BJ (cell line): ENCODE measurements around the gene OPCML. TPM values are rescaled to one million over a fixed set of nuclear protein-coding genes. Genes with fewer than 3 reads are reported as not detected.

ENCODE experiments used
- CTCF ChIA-PET: fragments of 350-600 bp; formaldehyde crosslinking; extraction: SDS; loops from one replicate; lab custom pipeline; 2021; ENCODE audit warnings: antibody characterized with exemption, inconsistent platforms; lab: Yijun Ruan, JAX
- POLR2A ChIA-PET: fragments of 300-600 bp; sonication (Branson Sonifier 250); formaldehyde crosslinking; extraction: SDS; loops from one replicate; lab custom pipeline; 2021; ENCODE audit warnings: antibody characterized with exemption; lab: Charles Lee
- DNase-seq: peaks from one replicate; pipeline ENCODE4 v3.0.0-alpha.2; 2011; ENCODE audit warnings: low read depth
- H3K27me3 ChIP-seq: 2 replicates; pipeline ENCODE4 v1.6.0; 2011; ENCODE audit warnings: low read length; ENCODE audit not compliant: control insufficient read depth, insufficient read depth
- H3K36me3 ChIP-seq: 2 replicates; pipeline ENCODE4 v1.5.1; 2011; ENCODE audit warnings: low read length; ENCODE audit not compliant: control insufficient read depth, insufficient read depth
- H3K4me3 ChIP-seq: 2 replicates; pipeline ENCODE4 v1.5.1; 2011; ENCODE audit warnings: low read depth, mild to moderate bottlenecking, control low read depth, low read length
- polyA plus RNA-seq: library from polyadenylated mRNA; depleted of rRNA; stranded (reverse); fragments of >200 nt; gene quantifications from 2 replicates; pipeline ENCODE4 v1.2.3, GENCODE V29; 2011
- TF ChIP-seq, protein P1 (sequence below): IDR thresholded peaks from 2 replicates; pipeline ENCODE4 v1.5.1; 2011; ENCODE audit warnings: low read depth, mild to moderate bottlenecking, control low read depth, inconsistent platforms, low read length, moderate library complexity; ENCODE audit not compliant: insufficient read depth

OPCML gene
- polyA plus RNA-seq, 1 experiment = 2.0 TPM

DNA sequence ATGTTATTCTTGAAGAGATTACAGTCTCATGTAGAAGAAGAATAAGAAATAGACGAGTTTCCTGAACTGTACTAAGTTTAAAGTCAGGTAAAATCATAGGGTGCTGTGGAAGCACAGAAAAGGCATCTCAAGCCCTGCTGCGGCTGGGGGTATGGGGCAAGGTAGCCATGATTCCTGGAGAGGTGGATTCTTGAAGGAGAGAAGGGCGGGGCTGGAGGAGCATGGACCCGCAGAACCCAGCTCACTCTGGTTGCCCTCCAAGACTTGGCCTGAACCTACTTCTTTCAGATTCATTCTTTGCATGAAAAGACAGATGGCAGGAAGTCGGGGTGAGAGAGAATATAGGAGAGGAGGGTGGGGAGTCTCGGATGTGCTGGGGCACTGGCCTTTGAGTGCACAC, 57.8 kb downstream of the OPCML start:
- ChIA-PET POLR2A (no interaction called here), CTCF (no interaction called here)
- no peak for DNase-seq
- TF ChIP-seq, protein P1, sequence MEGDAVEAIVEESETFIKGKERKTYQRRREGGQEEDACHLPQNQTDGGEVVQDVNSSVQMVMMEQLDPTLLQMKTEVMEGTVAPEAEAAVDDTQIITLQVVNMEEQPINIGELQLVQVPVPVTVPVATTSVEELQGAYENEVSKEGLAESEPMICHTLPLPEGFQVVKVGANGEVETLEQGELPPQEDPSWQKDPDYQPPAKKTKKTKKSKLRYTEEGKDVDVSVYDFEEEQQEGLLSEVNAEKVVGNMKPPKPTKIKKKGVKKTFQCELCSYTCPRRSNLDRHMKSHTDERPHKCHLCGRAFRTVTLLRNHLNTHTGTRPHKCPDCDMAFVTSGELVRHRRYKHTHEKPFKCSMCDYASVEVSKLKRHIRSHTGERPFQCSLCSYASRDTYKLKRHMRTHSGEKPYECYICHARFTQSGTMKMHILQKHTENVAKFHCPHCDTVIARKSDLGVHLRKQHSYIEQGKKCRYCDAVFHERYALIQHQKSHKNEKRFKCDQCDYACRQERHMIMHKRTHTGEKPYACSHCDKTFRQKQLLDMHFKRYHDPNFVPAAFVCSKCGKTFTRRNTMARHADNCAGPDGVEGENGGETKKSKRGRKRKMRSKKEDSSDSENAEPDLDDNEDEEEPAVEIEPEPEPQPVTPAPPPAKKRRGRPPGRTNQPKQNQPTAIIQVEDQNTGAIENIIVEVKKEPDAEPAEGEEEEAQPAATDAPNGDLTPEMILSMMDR = no peak
- Histone ChIP-seq H3K36me3 (no peaks in the 10 kb centered on the region), H3K4me3 (no peak overlapping the region), H3K27me3 (no peaks in the 10 kb centered on the region)

DNA sequence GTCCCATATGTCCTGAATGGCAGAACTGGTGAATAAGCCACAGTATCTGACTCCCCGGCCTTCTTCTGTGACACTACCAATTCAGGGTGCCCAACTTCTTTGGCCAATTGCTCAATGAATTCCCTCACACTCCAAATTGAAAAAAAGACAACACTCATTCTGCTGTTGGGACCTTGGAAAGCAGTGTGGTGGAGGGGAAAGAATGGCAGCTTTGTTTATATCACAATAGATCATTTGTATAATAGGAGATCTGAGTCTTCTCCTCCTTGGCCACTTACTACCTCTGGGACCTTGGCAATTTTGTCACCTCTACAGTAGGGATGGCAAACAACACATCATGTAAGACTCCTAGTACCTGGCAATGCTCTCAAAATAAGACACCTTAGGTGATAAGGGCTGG, 64.6 kb downstream of the OPCML start:
- Histone ChIP-seq H3K27me3 (no peaks in the 10 kb centered on the region), H3K36me3 (no peaks in the 10 kb centered on the region; the same call in 1 of the 2 replicates), H3K4me3 (no peak overlapping the region)
- ChIA-PET CTCF (no interaction called here), POLR2A (no interaction called here)
- no peak for DNase-seq
- TF ChIP-seq, protein P1 = no peak

DNA sequence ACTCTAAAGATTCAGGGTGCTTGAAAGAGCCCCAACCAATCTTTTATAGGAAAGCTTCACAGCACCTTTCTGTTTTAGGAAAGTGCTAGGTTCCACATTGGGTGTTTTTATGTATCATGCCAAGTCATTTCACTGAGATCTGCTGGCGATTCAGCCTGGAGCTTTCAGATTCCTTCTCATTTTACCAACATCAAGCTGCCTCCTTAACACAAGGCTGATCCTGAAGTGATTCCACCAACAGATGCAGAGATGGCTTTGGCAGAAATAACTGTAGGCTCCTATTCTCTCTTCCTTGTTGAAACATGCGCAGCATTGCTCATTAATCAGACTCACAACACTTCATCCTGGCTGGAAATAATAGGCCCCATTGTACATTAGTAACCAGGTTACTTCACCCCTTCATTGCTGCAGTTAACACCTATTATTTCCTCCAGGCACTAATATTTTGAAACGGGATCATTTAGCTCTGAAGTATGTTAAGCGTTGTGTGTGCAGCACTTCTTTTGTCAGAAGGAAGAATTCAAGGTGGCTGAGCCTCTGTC, 89.0 kb downstream of the OPCML start:
- ChIA-PET CTCF (interaction anchor here (0.6 kb wide), 1 partner anchor 267 kb away, joined by 5 read pairs; no protein-coding TSS in a partner anchor), POLR2A (no interaction called here)
- Histone ChIP-seq H3K4me3 (no peak overlapping the region), H3K27me3 (no peaks in the 10 kb centered on the region), H3K36me3 (no peaks in the 10 kb centered on the region)
- TF ChIP-seq, protein P1 = no peak
- DNase-seq = no peak

DNA sequence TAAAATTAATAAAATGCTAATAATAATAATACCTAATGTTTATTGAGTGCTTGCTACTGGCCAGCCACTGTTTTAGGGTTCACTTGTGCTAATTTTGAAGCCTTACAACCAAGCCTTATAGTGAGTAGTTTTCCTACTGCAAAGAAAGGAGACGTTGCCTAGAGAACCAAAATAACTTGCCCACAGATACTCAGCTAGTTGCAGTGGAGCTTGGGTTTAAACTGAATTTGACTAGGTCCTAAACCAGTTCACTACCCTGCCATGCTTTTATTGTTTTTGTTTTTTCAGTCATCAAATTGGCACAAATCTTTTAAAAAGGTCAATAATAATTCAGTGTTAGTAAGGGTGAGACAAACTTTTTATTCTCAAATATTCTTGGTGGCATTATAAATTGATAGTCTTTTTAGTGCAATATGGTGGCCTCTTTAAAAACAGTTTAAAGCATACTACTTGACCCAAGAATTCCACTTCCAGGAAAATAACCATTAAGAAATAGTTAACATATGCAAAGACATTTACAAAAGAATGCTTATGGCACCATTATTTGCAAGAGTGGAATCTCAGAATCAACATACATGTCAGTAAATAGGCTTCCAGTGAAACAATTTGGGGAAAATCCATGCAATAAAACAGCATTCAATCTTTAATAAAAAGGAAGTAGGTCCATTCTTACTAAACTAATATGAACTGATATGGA, 90.2 kb downstream of the OPCML start:
- ChIA-PET POLR2A (no interaction called here), CTCF (interaction anchor here (0.6 kb wide), 1 partner anchor 266 kb away, joined by 5 read pairs; no protein-coding TSS in a partner anchor)
- no peak for DNase-seq
- TF ChIP-seq, protein P1 = no peak
- no peaks in the 10 kb centered on the region for H3K36me3 ChIP-seq
- H3K4me3 ChIP-seq = no peak overlapping the region
- no peaks in the 10 kb centered on the region for H3K27me3 ChIP-seq

DNA sequence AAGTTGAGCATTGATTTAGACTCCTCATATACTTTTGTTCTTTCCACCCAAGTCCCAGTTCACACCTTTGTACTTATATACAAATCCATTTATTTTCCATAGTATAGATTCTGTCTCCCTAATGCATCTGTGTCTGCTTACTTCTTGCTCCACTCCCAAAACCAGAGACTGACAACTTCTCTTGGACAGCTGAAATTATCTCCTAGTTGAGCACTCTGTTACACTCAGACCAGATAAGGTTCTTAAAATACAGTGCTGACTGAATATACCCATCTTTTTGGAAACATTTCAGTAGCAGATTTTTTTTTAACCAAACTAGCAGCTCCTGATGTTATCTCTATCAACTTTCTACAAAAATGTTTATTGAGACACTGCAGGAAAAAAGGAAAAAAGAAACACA, 106.3 kb downstream of the OPCML start:
- DNase-seq = no peak
- TF ChIP-seq, protein P1 = no peak
- Histone ChIP-seq H3K4me3 (no peak overlapping the region), H3K27me3 (no peaks in the 10 kb centered on the region), H3K36me3 (no peaks in the 10 kb centered on the region)
- POLR2A ChIA-PET = no interaction called here
- CTCF ChIA-PET = no interaction called here
